GM18499 (cell line): ENCODE measurements around the gene CTU2.

Experiments used
- ATAC-seq: cut with Tn5 transposase; IDR thresholded peaks from one replicate; pipeline ENCODE4 v1.9.1; 2021; ENCODE audit warnings: moderate number of reproducible peaks; ENCODE audit not compliant: insufficient read depth, unreplicated experiment

Gene CTU2

DNA sequence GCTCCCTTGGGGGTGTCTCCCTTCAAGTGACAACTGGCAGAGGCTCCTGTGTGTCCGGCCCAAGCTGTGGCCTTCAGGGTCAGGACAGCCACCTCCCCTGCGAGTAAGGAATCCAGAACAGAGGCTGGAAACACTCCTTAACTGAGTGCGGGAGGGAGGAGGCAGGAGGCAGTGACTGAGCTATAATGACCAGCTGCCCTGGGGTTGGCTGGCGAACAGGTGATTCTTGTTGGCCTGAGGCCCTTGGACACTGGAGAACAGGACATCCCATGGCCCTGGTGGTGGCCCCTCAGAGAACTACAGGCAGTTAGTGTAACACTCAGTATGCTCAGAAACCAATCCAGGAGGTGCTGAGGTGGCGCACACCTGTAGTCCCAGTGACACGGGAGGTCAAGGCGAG is 10.6 kb upstream of the CTU2 start:
- ATAC-seq, result no peak

DNA sequence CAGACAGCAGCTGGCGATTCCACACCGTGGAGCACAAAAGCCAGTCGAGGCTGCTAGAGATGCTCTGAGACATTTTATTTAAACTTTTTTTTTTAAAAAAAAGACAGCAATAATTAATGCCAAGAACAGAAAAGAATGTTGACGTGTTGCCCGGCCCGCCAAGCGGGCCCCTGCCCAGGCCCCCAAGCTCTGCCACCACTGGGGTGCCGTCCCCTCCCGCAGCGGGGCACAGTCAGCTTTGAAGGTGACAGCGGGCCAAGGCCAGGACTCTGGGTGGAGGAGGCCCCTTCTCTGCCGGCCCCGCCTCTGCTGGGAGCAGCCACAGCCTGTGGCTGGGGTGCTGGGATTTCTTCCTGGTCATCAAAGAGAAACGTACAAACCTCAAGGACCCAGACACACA is 9.9 kb upstream of the CTU2 start:
- no peak for ATAC-seq

DNA sequence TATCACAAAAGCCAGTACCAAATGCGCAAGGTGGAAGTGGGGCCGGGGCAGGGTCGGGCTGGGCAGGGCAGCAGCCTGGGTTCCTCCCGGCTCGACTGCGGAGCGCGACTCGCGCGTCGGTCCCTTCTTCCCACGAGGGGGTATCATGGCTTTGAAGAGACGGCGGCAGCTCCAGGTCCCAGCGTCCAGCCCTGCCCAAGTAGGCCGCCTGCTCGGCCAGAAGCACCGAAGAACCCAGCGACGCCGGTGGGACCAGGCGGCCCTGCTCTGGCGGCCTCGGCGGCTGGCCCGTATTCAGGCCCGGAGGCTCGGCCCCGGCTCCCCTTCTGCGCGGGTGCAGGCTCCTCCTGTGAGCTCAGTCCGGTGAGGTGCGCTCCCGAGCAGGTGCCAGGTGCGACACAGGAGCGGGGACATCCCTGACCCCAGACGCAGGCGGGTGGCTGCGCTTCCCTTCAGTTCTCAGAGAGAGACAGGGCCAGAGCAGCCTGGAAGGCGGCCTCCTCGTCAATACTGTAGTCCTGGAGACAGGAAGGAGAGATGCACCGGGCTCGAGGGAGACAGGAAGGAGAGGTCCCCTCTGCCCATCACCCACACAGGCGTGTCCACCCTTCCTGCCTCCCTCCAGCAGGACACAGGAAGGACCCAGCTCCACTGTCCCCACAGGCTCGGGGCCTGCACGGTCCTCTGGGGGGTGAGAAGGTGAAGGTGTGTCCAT is 9.0 kb upstream of the CTU2 start:
- ATAC-seq, result no peak

DNA sequence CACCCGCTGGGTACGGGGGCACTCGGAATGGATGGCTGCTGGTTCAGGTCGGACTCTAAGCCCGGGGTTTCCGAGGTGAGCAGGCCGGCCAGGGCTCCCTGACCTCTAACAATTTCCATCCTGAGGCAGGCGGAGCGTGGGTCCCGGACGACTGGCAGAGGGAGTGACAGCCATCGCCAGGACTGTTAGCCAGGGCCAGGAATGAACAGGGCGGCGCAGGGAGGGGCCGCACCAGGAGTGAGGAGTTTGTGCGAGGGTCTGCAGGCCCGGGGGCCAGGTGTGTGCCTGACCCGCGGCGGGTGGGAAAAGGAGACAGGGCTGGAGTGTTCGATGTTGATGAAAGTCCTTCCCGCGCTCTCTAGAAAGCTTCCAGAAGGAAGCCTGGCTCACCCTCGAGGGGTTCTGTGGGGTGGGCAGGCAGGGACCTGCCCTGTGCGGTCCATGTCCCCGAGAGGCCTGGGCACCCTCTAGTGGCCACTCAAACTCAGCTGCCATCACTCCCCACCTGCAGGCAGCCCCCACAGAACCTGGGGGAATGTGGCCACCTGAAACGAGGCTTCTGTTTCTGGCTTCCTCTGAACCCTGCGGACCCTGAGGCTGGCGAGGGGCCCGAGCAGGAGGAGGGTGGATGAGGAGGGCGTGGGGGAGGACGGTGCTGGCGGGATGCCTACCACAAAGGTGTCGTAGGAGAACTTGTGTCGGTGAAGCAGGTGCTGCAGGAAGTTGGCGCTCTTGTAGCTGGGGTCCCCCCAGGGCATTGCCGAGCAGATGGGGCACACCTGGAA is 8.3 kb upstream of the CTU2 start:
- ATAC-seq, result no peak

DNA sequence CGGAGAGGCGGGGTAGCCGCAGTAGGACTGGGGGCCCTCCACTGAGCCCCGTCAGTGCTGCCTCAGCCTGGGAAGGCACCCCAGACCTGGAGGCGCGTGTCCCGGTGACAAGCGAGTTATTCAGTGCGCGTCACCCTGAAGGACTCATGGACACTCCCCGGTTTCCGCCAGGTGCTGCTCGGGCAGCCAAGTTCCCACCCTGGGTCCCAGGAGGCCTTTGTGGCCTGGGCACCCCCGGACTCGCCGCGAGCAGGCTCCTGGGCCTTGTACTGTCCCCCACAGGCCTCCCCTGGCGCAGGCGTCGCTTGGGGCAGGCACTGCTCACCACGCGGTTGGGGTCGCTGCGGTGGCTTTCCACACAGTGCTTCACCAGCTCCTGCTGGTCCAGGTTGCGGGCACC is 7.7 kb upstream of the CTU2 start:
- no peak for ATAC-seq

DNA sequence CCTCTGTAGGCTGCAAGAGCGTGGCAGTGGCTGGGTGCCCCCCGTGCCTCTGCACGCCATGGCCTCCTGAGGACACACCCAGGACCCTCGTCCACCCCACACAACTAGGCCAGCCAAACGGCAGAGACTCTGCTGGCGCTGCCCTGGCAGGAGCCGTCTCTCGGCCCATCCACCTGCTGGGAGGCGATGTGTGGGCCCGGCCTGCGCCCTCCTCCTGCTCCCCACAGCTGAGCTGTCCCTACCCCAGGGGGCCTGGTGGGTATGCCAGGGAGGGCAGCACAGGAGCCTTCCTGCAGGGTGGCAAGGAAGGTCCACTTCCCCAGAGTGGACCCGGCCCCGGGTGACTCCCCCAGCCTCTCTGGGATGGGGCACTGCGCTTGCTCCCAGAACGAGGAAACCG is 7.1 kb upstream of the CTU2 start:
- no peak for ATAC-seq

DNA sequence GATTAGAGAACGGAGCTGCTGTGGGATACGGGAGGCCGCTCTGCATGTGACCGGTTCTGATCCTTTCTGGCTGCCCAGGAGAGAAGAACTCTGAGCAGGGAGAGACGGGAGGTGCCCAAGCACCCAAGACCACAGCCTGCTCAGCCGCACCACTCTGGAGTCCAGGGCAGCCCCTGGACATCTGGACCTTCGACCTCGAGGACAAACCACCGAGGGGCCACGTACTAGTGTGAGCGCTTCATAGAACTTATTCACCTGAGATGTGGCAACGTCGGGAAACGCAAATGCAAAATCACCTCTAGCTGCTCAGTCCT is 6.0 kb upstream of the CTU2 start:
- ATAC-seq, result no peak

DNA sequence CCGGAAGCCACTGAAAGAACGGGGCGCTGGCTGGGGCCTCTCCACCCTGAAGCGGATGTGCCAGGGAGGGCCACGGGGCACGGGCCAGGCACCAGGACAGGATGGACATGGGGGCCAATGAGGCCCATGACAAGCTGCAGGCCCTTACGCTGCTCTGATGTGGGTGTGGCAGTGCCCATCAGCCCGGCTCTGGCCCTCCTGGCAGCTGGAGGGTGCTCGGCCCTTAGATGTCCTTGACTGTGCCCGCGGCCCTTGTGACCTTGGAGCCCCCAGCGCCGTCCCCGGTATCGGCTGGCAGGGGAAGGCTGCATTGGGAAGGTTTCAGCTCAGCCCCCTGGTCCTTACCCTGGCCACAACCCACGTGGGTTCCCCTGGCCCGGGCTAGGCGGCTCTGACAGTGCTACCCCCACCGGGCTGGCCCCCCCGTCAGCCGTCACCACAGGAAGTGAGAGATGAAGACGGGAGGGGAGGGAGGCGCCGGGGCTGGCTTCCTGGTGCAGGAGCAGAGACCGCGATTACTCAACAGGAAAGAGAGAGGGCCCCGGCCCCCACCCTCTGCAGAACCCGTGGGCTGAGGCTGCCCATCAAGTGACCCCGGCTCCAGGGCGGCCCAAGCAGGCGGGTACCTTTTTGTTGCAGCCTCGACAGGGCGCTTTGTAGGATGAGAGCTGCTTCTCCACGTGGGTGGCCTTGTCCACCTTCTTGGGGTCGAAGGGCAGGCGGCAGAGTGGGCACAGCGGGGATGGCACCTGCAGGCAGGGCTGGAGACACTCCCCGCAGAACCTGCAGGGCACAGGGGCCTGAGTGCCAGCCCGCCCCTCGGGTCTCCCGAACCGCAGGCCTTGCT is 5.4 kb upstream of the CTU2 start:
- ATAC-seq, result no peak

DNA sequence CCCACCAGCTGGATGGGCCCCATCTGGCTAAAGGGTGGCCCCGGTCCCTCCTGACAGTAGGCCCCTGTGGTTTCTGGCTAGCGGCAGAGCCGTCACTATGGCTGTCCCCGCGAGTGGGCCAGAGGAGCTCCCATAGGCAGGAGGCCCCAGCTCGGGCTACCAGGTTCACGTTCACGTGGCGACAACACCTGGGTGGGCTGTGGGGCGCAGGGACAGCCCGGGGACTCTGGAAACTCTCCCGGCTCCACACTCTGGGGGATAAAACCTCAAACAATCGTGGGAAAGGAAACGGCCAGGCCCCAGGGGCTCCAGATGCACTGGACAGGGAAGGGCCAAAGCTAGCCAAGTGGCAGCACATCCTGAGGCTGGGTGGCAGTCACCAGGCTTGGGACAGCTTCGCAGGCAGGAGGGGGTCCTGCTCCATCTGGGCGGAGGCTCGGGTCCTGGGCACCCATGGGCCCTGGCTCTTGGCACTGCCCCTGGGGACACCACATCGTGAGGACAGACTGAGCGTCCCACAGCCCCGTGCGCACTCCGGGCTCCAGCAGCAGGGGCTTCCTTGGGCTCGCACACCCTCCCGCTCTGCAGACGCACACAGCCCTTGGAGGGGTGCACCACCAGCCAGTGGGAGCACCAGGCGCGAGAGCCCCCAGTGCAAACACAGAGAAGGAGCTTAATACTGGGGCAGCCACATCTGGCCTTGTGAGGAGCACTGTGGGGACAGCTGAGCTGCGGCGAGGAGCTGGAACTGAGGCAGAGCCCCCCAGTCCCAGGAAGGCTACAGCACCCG is 4.5 kb upstream of the CTU2 start:
- no peak for ATAC-seq

DNA sequence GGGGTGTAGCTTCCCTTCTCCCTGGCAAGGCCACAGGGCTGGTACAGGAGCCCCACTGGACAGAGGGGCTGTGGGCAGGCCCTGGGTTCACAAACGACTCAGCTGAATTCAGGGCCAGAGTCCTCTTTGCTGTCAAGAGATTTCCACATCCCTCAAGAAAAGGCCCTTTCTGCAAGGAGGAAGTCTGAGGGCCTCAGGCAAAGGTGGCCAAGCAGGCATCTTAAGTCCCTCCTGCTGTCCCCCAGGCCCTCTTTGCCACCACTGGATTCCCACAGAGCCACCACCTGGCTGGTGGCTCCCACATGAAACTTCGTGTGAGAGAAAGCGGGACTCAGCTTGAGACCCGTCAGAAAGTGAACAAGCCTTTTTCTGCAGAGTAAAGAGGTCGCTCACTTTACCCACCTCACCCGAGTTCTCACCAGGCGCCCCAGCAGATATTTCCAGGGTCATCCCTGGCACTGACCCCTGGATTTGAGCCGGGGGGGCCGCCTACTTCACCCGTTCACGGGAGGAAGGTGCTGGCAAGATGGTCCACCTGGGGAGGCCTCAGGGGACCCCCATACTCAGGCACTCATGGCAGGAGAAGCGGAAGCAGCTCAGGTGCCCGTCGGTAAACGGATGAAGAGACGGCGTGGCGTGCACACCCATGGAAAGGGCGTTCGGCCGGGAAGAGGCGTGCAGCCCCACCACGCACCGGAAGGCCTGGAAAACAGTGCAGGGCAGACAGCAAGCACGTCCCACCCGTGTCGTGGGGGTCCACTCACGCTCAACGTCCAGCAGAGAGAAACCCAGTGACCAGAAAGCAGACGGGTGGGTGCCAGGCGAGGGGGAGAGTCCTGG is 3.7 kb upstream of the CTU2 start:
- ATAC-seq, result no peak

DNA sequence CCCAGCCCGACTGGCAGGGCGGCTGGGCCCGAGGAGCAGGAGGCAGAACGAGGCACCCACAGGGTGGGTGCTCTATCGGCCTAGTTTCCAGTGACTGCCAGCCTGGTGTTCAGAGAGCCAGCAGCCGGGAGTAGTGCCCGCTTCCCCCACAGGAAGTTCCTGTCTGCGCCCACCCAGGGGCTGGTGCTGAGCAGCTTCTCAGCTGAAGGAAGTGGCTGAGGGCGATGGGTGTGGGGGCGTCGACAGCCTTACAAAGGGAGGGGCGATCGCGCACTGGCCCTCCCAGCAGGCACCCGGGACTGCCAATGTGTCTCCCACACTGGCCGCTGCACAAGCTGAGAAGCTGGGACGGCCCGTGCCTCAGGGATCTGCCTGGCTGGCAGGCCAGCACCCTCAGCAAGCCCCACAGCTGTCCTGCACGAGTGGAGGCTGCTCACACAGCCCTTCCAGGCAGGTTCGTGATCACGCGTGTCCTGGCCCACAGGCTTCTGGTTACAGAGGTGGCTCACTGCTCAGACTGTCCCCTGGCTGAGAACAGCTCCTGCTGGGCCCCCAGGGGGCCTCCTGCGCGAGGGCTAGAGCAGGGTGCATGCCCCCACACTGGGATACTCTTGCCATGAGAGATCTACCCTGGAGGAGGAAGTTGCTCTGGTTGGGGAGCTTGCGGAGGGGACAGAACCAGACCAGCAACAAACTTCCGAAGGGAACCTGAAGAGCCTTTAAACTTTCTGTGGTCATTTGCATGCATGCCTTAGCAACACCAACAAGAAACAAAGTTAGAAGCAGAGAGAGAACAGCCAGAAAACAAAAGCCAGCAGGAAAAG is 2.6 kb upstream of the CTU2 start:
- ATAC-seq, result no peak

DNA sequence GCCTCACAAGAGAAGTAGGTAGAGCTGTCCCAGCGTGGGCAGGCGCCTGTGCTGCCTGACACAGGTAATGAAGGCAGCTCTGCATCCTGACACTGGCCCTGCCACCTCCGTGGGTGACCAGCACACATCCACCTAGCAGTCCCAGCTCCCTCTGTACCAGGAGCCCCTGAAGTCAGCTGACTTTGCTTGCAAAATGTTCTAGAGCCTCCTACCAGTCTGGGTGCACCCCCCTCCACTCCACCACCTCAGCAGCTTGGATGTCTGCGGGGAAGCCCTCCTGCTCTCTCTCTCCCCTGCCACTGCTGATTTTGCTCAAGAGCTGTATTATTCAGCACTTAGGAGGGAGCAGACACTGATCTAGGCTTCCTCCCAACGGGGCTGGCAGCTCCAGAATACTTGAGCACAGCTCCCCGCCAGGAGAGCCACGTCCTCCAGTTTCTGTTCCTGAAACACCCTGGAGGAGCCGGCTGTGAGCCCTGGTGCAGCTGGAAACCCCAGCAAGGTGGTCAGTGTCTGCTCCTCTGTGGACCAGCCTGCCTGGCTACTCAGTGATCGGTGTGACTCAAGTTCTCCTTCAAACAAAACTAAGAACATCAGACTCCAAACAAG is 1.1 kb upstream of the CTU2 start:
- ATAC-seq, result no peak

DNA sequence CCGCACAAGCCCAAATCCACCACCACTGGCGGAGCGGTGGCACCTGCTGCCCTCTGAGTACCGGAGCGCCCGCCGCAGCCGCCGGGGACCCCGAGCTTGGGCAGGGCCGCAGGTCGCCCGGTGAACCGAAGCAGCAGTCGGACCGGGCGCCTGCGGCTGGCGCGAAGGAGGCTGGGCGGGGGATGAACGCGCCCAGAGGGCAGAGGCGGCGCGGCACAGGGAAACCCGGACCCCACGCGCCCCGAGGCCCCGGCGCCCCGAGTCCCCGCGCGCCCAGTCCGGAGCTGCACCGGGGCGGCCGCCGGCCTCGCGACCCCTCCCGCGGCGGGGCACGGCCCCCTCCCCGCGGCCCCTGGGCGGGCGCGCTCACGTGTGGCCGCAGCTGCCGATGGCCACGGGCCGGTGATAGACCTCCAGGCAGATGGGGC is 488 bp upstream of the CTU2 start:
- no peak for ATAC-seq

DNA sequence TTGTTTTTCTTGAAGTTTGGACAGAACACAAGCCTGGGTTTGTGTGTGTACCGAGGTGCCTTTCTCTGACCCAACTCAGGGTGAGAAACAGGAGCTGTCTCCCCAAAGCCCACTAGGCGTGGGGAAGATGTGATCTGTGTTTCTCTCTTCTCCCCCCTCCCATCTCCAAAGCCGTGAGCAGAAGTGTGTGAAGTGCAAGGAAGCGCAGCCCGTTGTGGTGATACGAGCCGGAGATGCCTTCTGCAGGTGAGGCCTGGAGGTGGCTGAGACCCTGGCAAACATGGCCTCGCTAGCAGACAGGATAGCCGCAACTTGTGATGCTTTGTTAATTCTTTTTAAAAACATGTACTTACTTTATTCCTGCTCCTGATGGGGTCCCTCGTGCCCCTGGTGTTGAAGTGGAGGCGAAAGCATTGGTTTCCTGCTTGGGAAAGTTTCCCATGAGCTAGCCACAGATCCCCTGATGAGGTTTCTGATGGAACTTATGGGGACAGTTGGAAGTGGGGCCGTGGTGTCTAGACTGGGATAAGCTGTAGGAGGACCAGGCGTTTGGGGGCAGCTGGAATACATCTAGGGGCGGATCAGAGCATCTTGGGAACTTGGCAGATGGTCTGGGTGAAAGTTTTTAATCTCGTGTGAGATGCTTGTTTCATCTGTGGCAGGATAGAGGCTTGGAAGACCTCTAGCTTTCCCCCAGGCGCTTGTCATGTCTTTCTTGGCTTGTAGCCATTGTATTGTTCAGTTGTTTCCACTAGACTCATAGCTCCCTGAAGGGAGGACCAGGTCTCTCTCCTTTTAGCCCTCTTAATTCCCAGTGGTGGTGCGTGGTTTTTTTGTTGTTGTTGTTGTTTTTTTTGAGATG is 893 bp downstream of the CTU2 start:
- no peak for ATAC-seq

DNA sequence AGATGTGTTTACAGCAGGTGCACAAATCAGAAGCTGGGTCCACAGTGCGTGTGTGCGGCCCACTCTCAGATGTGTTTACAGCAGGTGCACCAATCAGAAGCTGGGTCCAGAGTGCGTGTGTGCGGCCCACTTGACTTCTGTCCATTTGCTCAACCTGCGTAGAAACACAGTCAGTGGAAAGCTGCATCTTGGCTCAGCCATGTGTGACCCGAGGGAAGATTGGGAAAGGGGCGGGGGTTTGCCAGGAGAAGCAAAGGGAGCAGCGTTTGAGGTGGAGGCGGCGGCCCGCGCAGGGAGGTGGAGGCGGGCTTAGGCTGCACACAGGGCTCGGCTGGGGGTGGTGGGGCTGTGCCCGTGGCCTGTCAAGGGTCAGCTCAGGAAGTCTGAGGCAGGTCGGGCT is 4.3 kb downstream of the CTU2 start:
- ATAC-seq, result no peak

DNA sequence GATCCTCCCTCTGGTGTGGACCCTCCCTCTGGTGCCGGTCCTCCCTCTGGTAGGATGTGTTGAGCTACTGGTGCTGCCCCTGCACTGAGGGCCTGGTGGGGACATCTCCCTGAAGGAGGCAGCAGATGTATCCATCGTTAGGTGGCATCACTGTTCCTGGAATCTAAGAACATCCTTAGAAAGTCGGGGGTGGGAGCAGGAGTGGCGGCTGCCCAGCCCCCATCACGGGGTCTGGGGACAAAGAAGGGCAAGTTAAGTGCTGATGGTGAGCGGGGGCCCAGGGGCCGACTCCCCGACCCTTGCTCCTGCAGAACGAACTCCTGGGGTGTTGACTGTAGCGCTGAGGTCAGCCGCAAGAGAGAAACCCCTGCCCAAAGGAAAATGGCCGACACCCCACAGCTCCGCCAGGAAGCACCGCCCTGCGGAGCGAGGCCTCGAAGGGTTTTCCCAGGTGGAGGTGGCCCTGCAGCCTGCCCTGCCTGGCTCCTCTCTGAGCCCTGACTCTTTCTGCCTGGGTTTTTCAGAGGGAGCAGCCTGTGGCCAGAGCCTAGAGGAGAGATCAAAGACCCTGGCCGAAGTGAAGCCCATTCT is 5.5 kb downstream of the CTU2 start:
- ATAC-seq, result no peak

DNA sequence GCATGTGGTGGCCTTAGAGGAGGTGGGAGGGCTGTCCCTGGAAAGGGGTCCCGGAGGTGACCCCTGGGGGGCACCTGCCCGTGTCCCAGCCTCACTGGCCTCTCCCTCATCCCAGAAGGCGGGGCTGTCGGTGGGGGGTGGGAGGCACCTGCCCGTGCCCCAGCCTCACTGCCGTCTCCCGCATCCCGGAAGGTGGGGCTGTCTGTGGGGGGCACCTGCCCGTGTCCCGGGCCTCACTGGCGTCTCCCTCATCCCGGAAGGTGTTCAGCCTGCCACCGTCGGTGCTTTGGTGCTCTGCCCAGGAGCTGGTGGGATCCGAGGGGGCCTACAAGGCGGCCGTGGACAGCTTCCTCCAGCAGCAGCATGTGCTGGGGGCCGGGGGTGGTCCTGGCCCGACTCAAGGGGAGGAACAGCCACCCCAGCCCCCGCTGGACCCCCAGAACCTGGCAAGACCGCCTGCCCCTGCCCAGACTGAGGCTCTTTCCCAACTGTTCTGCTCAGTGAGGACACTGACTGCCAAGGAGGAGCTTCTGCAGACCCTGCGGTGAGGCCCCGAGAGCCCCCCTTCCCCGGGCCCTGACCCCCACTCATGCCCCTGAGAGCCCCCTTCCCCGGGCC is 6.2 kb downstream of the CTU2 start:
- no peak for ATAC-seq
